ENCODE results near the gene FKBP1A.
A peak's percentile ranks its signal among the peaks of the same experiment; 100 is the strongest.

The FKBP1A gene

GRCh38 chr20:1326031-1326930 is 66.6 kb downstream of the FKBP1A start:
- TF ChIP-seq CTCF (IDR thresholded peaks at IDR 0.05; ENCODE audit: low read depth, low read length), result no peak
- H3K4me3 ChIP-seq (ENCODE audit: low read depth, low read length), result peak overlapping the region; percentile 88

- peak overlapping the region; percentile 88 for H3K4me3 ChIP-seq (ENCODE audit: low read depth, low read length)
- no peak for TF ChIP-seq CTCF (IDR thresholded peaks at IDR 0.05; ENCODE audit: low read depth, low read length)
Observed at GRCh38 chr20:1325173-1326030, 67.5 kb downstream of the FKBP1A start.

- peak overlapping the region; percentile 88 for H3K4me3 ChIP-seq (ENCODE audit: low read depth, low read length)
- no peak for TF ChIP-seq CTCF (IDR thresholded peaks at IDR 0.05; ENCODE audit: low read depth, low read length)
Observed at GRCh38 chr20:1324598-1325172, 68.2 kb downstream of the FKBP1A start.

GRCh38 chr20:1323830-1324597 is 68.8 kb downstream of the FKBP1A start:
- H3K4me3 ChIP-seq (ENCODE audit: low read depth, low read length), result no peak overlapping the region; the same call in 1 of the 2 replicates
- TF ChIP-seq CTCF (IDR thresholded peaks at IDR 0.05; ENCODE audit: low read depth, low read length), result no peak

GRCh38 chr20:1323256-1323655 is 69.6 kb downstream of the FKBP1A start:
- TF ChIP-seq CTCF (IDR thresholded peaks at IDR 0.05; ENCODE audit: low read depth, low read length), result no peak
- H3K4me3 ChIP-seq (ENCODE audit: low read depth, low read length), result no peak overlapping the region

- TF ChIP-seq CTCF (IDR thresholded peaks at IDR 0.05; ENCODE audit: low read depth, low read length), result no peak
- H3K4me3 ChIP-seq (ENCODE audit: low read depth, low read length), result no peak overlapping the region
Observed at GRCh38 chr20:1322511-1323245, 70.2 kb downstream of the FKBP1A start.
